ENCODE measurements around the gene DYNAP.
A peak's percentile ranks its signal among the peaks of the same experiment; 100 is the strongest.

DYNAP gene

GRCh38 chr18:54607213-54608027, 16.4 kb downstream of the DYNAP start:
- Histone ChIP-seq H3K4me3 (ENCODE audit: low read length) (peak overlapping the region; percentile 16), H3K27ac (ENCODE audit: low read depth, low read length) (no peak overlapping the region), H3K27me3 (ENCODE audit: control insufficient read depth, insufficient read depth, low read length) (no peaks in the 10 kb centered on the region), H3K9ac (ENCODE audit: low read length) (no peak overlapping the region), H3K36me3 (ENCODE audit: control insufficient read depth, insufficient read depth, low read length) (no peaks in the 10 kb centered on the region), H3K4me1 (ENCODE audit: control insufficient read depth, insufficient read depth, low read length) (no peaks in the 10 kb centered on the region)

GRCh38 chr18:54608028-54608642, 17.1 kb downstream of the DYNAP start:
- H3K36me3 ChIP-seq (ENCODE audit: control insufficient read depth, insufficient read depth, low read length), result no peaks in the 10 kb centered on the region
- peak overlapping the region; percentile 32 for H3K4me3 ChIP-seq (ENCODE audit: low read length)
- no peaks in the 10 kb centered on the region for H3K27me3 ChIP-seq (ENCODE audit: control insufficient read depth, insufficient read depth, low read length)
- no peak overlapping the region for H3K9ac ChIP-seq (ENCODE audit: low read length)
- no peaks in the 10 kb centered on the region for H3K4me1 ChIP-seq (ENCODE audit: control insufficient read depth, insufficient read depth, low read length)
- no peak overlapping the region for H3K27ac ChIP-seq (ENCODE audit: low read depth, low read length)

GRCh38 chr18:54611816-54612215, 20.8 kb downstream of the DYNAP start:
- Histone ChIP-seq H3K4me1 (ENCODE audit: control insufficient read depth, insufficient read depth, low read length) (no peaks in the 10 kb centered on the region), H3K36me3 (ENCODE audit: control insufficient read depth, insufficient read depth, low read length) (no peaks in the 10 kb centered on the region), H3K27ac (ENCODE audit: low read depth, low read length) (no peak overlapping the region), H3K4me3 (ENCODE audit: low read length) (no peak overlapping the region), H3K27me3 (ENCODE audit: control insufficient read depth, insufficient read depth, low read length) (no peaks in the 10 kb centered on the region), H3K9ac (ENCODE audit: low read length) (no peak overlapping the region)

GRCh38 chr18:54612237-54612636, 21.2 kb downstream of the DYNAP start:
- Histone ChIP-seq H3K4me1 (ENCODE audit: control insufficient read depth, insufficient read depth, low read length) (no peaks in the 10 kb centered on the region), H3K4me3 (ENCODE audit: low read length) (no peak overlapping the region), H3K36me3 (ENCODE audit: control insufficient read depth, insufficient read depth, low read length) (no peaks in the 10 kb centered on the region), H3K27ac (ENCODE audit: low read depth, low read length) (no peak overlapping the region), H3K27me3 (ENCODE audit: control insufficient read depth, insufficient read depth, low read length) (no peaks in the 10 kb centered on the region), H3K9ac (ENCODE audit: low read length) (no peak overlapping the region)

- Histone ChIP-seq H3K4me1 (ENCODE audit: control insufficient read depth, insufficient read depth, low read length) (no peaks in the 10 kb centered on the region), H3K27ac (ENCODE audit: low read depth, low read length) (no peak overlapping the region), H3K27me3 (ENCODE audit: control insufficient read depth, insufficient read depth, low read length) (no peaks in the 10 kb centered on the region), H3K36me3 (ENCODE audit: control insufficient read depth, insufficient read depth, low read length) (no peaks in the 10 kb centered on the region), H3K9ac (ENCODE audit: low read length) (no peak overlapping the region), H3K4me3 (ENCODE audit: low read length) (no peak overlapping the region)
These were observed 22.1 kb downstream of the DYNAP start for GRCh38 chr18:54613174-54613573.

- Histone ChIP-seq H3K36me3 (ENCODE audit: control insufficient read depth, insufficient read depth, low read length) (no peaks in the 10 kb centered on the region), H3K9ac (ENCODE audit: low read length) (no peak overlapping the region), H3K4me1 (ENCODE audit: control insufficient read depth, insufficient read depth, low read length) (no peaks in the 10 kb centered on the region), H3K4me3 (ENCODE audit: low read length) (no peak overlapping the region), H3K27ac (ENCODE audit: low read depth, low read length) (no peak overlapping the region), H3K27me3 (ENCODE audit: control insufficient read depth, insufficient read depth, low read length) (no peaks in the 10 kb centered on the region)
These were observed 25.3 kb downstream of the DYNAP start for GRCh38 chr18:54616220-54616848.

GRCh38 chr18:54622084-54622483, 31.0 kb downstream of the DYNAP start:
- H3K9ac ChIP-seq (ENCODE audit: low read length), result no peak overlapping the region
- H3K27me3 ChIP-seq (ENCODE audit: control insufficient read depth, insufficient read depth, low read length), result no peaks in the 10 kb centered on the region
- H3K36me3 ChIP-seq (ENCODE audit: control insufficient read depth, insufficient read depth, low read length), result no peaks in the 10 kb centered on the region
- H3K27ac ChIP-seq (ENCODE audit: low read depth, low read length), result no peak overlapping the region
- H3K4me3 ChIP-seq (ENCODE audit: low read length), result no peak overlapping the region
- H3K4me1 ChIP-seq (ENCODE audit: control insufficient read depth, insufficient read depth, low read length), result no peaks in the 10 kb centered on the region

- no peaks in the 10 kb centered on the region for H3K27me3 ChIP-seq (ENCODE audit: control insufficient read depth, insufficient read depth, low read length)
- no peak overlapping the region for H3K4me3 ChIP-seq (ENCODE audit: low read length)
- no peak overlapping the region for H3K27ac ChIP-seq (ENCODE audit: low read depth, low read length)
- H3K9ac ChIP-seq (ENCODE audit: low read length), result no peak overlapping the region
- H3K36me3 ChIP-seq (ENCODE audit: control insufficient read depth, insufficient read depth, low read length), result no peaks in the 10 kb centered on the region
- no peaks in the 10 kb centered on the region for H3K4me1 ChIP-seq (ENCODE audit: control insufficient read depth, insufficient read depth, low read length)
These were observed 35.7 kb downstream of the DYNAP start for GRCh38 chr18:54626779-54627178.

- no peaks in the 10 kb centered on the region for H3K4me1 ChIP-seq (ENCODE audit: control insufficient read depth, insufficient read depth, low read length)
- no peak overlapping the region for H3K27ac ChIP-seq (ENCODE audit: low read depth, low read length)
- no peaks in the 10 kb centered on the region for H3K27me3 ChIP-seq (ENCODE audit: control insufficient read depth, insufficient read depth, low read length)
- no peak overlapping the region for H3K4me3 ChIP-seq (ENCODE audit: low read length)
- H3K36me3 ChIP-seq (ENCODE audit: control insufficient read depth, insufficient read depth, low read length), result no peaks in the 10 kb centered on the region
- no peak overlapping the region for H3K9ac ChIP-seq (ENCODE audit: low read length)
These were observed 39.9 kb downstream of the DYNAP start for GRCh38 chr18:54630963-54631362.

- Histone ChIP-seq H3K9ac (ENCODE audit: low read length) (no peak overlapping the region), H3K4me3 (ENCODE audit: low read length) (no peak overlapping the region), H3K36me3 (ENCODE audit: control insufficient read depth, insufficient read depth, low read length) (no peaks in the 10 kb centered on the region), H3K27me3 (ENCODE audit: control insufficient read depth, insufficient read depth, low read length) (no peaks in the 10 kb centered on the region), H3K27ac (ENCODE audit: low read depth, low read length) (no peak overlapping the region), H3K4me1 (ENCODE audit: control insufficient read depth, insufficient read depth, low read length) (no peaks in the 10 kb centered on the region)
These were observed 45.2 kb downstream of the DYNAP start for GRCh38 chr18:54636217-54636616.

- H3K4me3 ChIP-seq (ENCODE audit: low read length), result no peak overlapping the region
- no peaks in the 10 kb centered on the region for H3K27me3 ChIP-seq (ENCODE audit: control insufficient read depth, insufficient read depth, low read length)
- no peak overlapping the region for H3K9ac ChIP-seq (ENCODE audit: low read length)
- no peak overlapping the region for H3K27ac ChIP-seq (ENCODE audit: low read depth, low read length)
- no peaks in the 10 kb centered on the region for H3K36me3 ChIP-seq (ENCODE audit: control insufficient read depth, insufficient read depth, low read length)
- H3K4me1 ChIP-seq (ENCODE audit: control insufficient read depth, insufficient read depth, low read length), result no peaks in the 10 kb centered on the region
These were observed 50.7 kb downstream of the DYNAP start for GRCh38 chr18:54641734-54642133.

GRCh38 chr18:54647176-54647575, 56.1 kb downstream of the DYNAP start:
- Histone ChIP-seq H3K4me1 (ENCODE audit: control insufficient read depth, insufficient read depth, low read length) (no peaks in the 10 kb centered on the region), H3K27me3 (ENCODE audit: control insufficient read depth, insufficient read depth, low read length) (no peaks in the 10 kb centered on the region), H3K9ac (ENCODE audit: low read length) (no peak overlapping the region), H3K4me3 (ENCODE audit: low read length) (no peak overlapping the region), H3K27ac (ENCODE audit: low read depth, low read length) (no peak overlapping the region), H3K36me3 (ENCODE audit: control insufficient read depth, insufficient read depth, low read length) (no peaks in the 10 kb centered on the region)
